Chondrocyte (in vitro differentiated cells): Measurements from ENCODE around the gene WFDC10B. TPM values are rescaled to one million over a fixed set of nuclear protein-coding genes. Genes with fewer than 3 reads are reported as not detected.

Experiments
- DNase-seq: peaks from one replicate; pipeline ENCODE4 v3.0.0; 2021; ENCODE audit warnings: mixed read lengths, low spot score
- H3K27ac Mint-ChIP-seq: one replicate; pipeline ENCODE4 v1.8.0; 2021; ENCODE audit warnings: mild to moderate bottlenecking, moderate library complexity, mixed read lengths; ENCODE audit not compliant: unreplicated experiment
- H3K27me3 Mint-ChIP-seq: 2 replicates; pipeline ENCODE4 v1.8.0; 2021; ENCODE audit warnings: low read depth, mixed read lengths
- H3K36me3 Mint-ChIP-seq: 2 replicates; pipeline ENCODE4 v1.8.0; 2021; ENCODE audit warnings: low read depth, mixed read lengths
- H3K4me1 Mint-ChIP-seq: 2 replicates; pipeline ENCODE4 v1.8.0; 2021; ENCODE audit warnings: low read depth, mild to moderate bottlenecking, mixed read lengths
- H3K4me3 Mint-ChIP-seq: one replicate; pipeline ENCODE4 v1.8.0; 2021; ENCODE audit warnings: mild to moderate bottlenecking, moderate library complexity, mixed read lengths; ENCODE audit not compliant: unreplicated experiment
- H3K9me3 Mint-ChIP-seq: 2 replicates; pipeline ENCODE4 v1.8.0; 2021; ENCODE audit warnings: low read depth, mixed read lengths
- CTCF ChIP-seq: fragments of 200-600 bp; sonication (generic); IDR thresholded peaks from 2 replicates; pipeline ENCODE4 v1.5.0; 2021; ENCODE audit warnings: antibody characterized with exemption, mild to moderate bottlenecking, moderate library complexity
- total RNA-seq: library from RNA; stranded (reverse); gene quantifications from 3 replicates; pipeline ENCODE4 v1.2.1, GENCODE V29; 2021

Gene WFDC10B
- total RNA-seq, 1 donor from 2014 or later = not detected

- Mint-ChIP-seq H3K4me1 (no peaks in the 10 kb centered on the region), H3K27me3 (peaks cover 2% of the 10 kb centered on the region), H3K4me3 (no peak overlapping the region), H3K36me3 (no peaks in the 10 kb centered on the region), H3K27ac (no peak overlapping the region), H3K9me3 (peaks cover 29% of the 10 kb centered on the region)
- no peak for DNase-seq
- no peak for TF ChIP-seq CTCF
These were observed 31.2 kb upstream of the WFDC10B start for GRCh38 chr20:45735988-45736387.

GRCh38 chr20:45735552-45735951 lies 30.7 kb upstream of the WFDC10B start:
- H3K4me3 Mint-ChIP-seq = no peak overlapping the region
- no peak for DNase-seq
- no peak overlapping the region for H3K27ac Mint-ChIP-seq
- TF ChIP-seq CTCF = no peak
- H3K36me3 Mint-ChIP-seq = no peaks in the 10 kb centered on the region
- H3K4me1 Mint-ChIP-seq = no peaks in the 10 kb centered on the region
- H3K9me3 Mint-ChIP-seq = peaks cover 32% of the 10 kb centered on the region
- H3K27me3 Mint-ChIP-seq = peaks cover 2% of the 10 kb centered on the region

GRCh38 chr20:45732199-45732598 lies 27.4 kb upstream of the WFDC10B start:
- H3K27ac Mint-ChIP-seq = no peak overlapping the region
- no peaks in the 10 kb centered on the region for H3K36me3 Mint-ChIP-seq
- peaks cover 43% of the 10 kb centered on the region for H3K9me3 Mint-ChIP-seq
- H3K4me1 Mint-ChIP-seq = no peaks in the 10 kb centered on the region
- H3K4me3 Mint-ChIP-seq = no peak overlapping the region
- no peak for TF ChIP-seq CTCF
- H3K27me3 Mint-ChIP-seq = no peaks in the 10 kb centered on the region
- no peak for DNase-seq

GRCh38 chr20:45727044-45727443 lies 22.2 kb upstream of the WFDC10B start:
- peaks cover 8% of the 10 kb centered on the region for H3K27me3 Mint-ChIP-seq
- H3K4me1 Mint-ChIP-seq = no peaks in the 10 kb centered on the region
- DNase-seq = no peak
- peaks cover 20% of the 10 kb centered on the region for H3K9me3 Mint-ChIP-seq
- no peak for TF ChIP-seq CTCF
- H3K4me3 Mint-ChIP-seq = no peak overlapping the region
- no peaks in the 10 kb centered on the region for H3K36me3 Mint-ChIP-seq
- H3K27ac Mint-ChIP-seq = no peak overlapping the region

GRCh38 chr20:45725134-45725533 lies 20.3 kb upstream of the WFDC10B start:
- H3K27me3 Mint-ChIP-seq = peaks cover 8% of the 10 kb centered on the region
- H3K9me3 Mint-ChIP-seq = peaks cover 8% of the 10 kb centered on the region
- no peak overlapping the region for H3K27ac Mint-ChIP-seq
- no peak for TF ChIP-seq CTCF
- DNase-seq = no peak
- no peak overlapping the region for H3K4me3 Mint-ChIP-seq
- H3K36me3 Mint-ChIP-seq = no peaks in the 10 kb centered on the region
- H3K4me1 Mint-ChIP-seq = no peaks in the 10 kb centered on the region
